IPS-11a (cell line): ENCODE data around the gene ZNF208.
"Not testable (repeated sequence)": the region's sequence is repeated elsewhere in the genome, so short reads cannot be mapped to it uniquely, and the experiment has no call there.

ENCODE experiments used
- H3K4me3 ChIP-seq: one replicate; pipeline ENCODE4 v1.5.1; 2013; ENCODE audit warnings: low read depth, low read length, control low read depth

ZNF208 gene

DNA sequence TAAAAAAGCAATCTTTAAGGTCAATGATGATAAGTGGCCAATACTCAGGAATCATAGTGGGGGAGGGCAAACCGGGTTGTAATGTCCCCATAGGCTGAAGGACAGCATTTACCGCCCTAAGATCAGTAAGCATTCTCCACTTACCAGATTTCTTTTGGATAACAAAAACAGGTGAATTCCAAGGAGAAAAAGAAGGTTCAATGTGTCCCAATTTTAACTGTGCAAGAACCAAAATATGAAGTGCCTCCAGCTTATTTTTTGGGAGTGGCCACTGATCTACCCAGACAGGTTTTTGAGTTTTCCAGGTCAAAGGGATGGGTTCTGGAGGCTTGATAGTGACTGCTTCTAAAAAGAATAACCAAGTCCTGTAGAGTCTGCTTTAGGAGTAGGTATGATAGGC is 125.2 kb downstream of the ZNF208 start:
- not testable (repeated sequence) for H3K4me3 ChIP-seq

DNA sequence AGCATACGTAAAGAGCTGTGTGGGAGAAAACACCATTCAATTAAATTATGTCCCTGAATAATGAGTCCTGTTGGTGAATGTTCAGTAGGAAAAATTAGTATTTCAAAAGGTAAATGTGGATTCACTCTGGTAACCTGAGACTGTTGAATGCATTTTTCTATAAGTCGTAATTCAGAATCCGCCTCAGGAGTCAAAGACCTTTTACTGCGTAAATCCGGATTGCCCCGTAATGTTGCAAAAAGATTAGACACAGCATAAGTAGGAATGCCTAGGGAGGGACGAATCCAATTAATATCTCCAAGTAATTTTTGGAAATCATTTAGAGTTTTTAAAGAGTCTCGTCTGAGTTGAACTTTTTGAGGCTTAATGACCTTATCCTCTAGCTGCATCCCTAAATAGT is 126.0 kb downstream of the ZNF208 start:
- not testable (repeated sequence) for H3K4me3 ChIP-seq

DNA sequence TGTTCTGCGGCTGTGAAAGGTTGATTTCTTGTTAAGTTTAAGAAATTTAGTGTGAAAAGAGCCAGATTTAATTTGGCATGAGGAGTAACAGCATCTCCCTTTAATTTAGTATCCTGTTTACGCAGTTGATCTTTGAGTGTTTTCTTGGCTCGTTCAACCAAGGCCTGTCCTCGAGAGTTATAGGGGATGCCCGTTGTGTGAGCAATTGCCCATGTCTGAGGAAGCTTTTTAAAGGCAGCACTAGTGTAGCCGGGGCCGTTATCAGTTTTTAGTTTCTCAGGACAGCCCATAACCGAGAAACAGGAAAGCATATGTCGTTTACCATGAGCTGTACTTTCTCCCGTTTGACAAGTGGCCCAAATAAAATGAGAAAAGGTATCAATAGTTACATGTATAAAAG is 127.2 kb downstream of the ZNF208 start:
- no peak overlapping the region for H3K4me3 ChIP-seq
